WTC11 (cell line): ENCODE data around the gene HDGFL3. TPM values are rescaled to one million over a fixed set of nuclear protein-coding genes. Genes with fewer than 3 reads are reported as not detected.

Experiments used
- ATAC-seq: fragments of 200-7000 bp; cut with Tn5 transposase; 2 replicates; pipeline ENCODE4 v1.10.0; 2021; ENCODE audit warnings: mild to moderate bottlenecking, moderate library complexity
- CTCF ChIA-PET: fragments of 300-600 bp; sonication (Branson Sonifier 250); formaldehyde crosslinking; loops from one replicate; lab custom pipeline; 2021; ENCODE audit warnings: antibody characterized with exemption; lab: Charles Lee
- POLR2A ChIA-PET: fragments of 350-600 bp; sonication (Branson Sonifier 250); formaldehyde crosslinking; loops from one replicate; lab custom pipeline; 2021; ENCODE audit warnings: antibody characterized with exemption; lab: Charles Lee
- DNase-seq: peaks from one replicate; pipeline ENCODE4 v3.0.0; 2021; ENCODE audit warnings: low spot score
- H3K27ac Mint-ChIP-seq: 2 replicates; pipeline ENCODE4 v1.8.0; 2021; ENCODE audit warnings: mixed read lengths
- H3K27me3 Mint-ChIP-seq: 2 replicates; pipeline ENCODE4 v1.8.0; 2021; ENCODE audit warnings: low read depth, mild to moderate bottlenecking, moderate library complexity, mixed read lengths
- H3K36me3 Mint-ChIP-seq: 2 replicates; pipeline ENCODE4 v1.8.0; 2021; ENCODE audit warnings: mixed read lengths
- H3K4me1 Mint-ChIP-seq: 2 replicates; pipeline ENCODE4 v1.8.0; 2022; ENCODE audit warnings: mixed read lengths
- H3K4me3 Mint-ChIP-seq: 2 replicates; pipeline ENCODE4 v1.8.0; 2021; ENCODE audit warnings: mild to moderate bottlenecking, moderate library complexity, mixed read lengths
- H3K9me3 Mint-ChIP-seq: 2 replicates; pipeline ENCODE4 v1.8.0; 2021; ENCODE audit warnings: mixed read lengths
- CREM ChIP-seq: sonication (generic); formaldehyde crosslinking; IDR thresholded peaks from 2 replicates; pipeline ENCODE4 v1.8.1; 2022; ENCODE audit warnings: mild to moderate bottlenecking, missing genetic modification reagents, moderate library complexity
- IRF2 ChIP-seq: sonication (generic); formaldehyde crosslinking; IDR thresholded peaks from 2 replicates; pipeline ENCODE4 v1.8.0; 2022; ENCODE audit warnings: low read depth, missing genetic modification reagents, borderline replicate concordance
- NFATC4 ChIP-seq: fragments of 250-450 bp; sonication (Bioruptor Pico); IDR thresholded peaks from 2 replicates; pipeline ENCODE4 v1.9.0; 2021; ENCODE audit warnings: mild to moderate bottlenecking
- OVOL2 ChIP-seq: fragments of 250-450 bp; sonication (Bioruptor Pico); IDR thresholded peaks from 2 replicates; pipeline ENCODE4 v1.9.0; 2021; ENCODE audit warnings: mild to moderate bottlenecking, borderline replicate concordance
- SMAD3 ChIP-seq: sonication (generic); formaldehyde crosslinking; IDR thresholded peaks from 2 replicates; pipeline ENCODE4 v1.8.0; 2022; ENCODE audit warnings: missing genetic modification reagents, mild to moderate bottlenecking, borderline replicate concordance
- SMAD4 ChIP-seq: sonication (generic); formaldehyde crosslinking; IDR thresholded peaks from 2 replicates; pipeline ENCODE4 v1.8.0; 2022; ENCODE audit warnings: mild to moderate bottlenecking, missing genetic modification reagents
- SP1 ChIP-seq: sonication (generic); formaldehyde crosslinking; conservative IDR thresholded peaks from 2 replicates; pipeline ENCODE4 v1.8.1; 2022; ENCODE audit warnings: missing genetic modification reagents
- ZNF219 ChIP-seq: sonication (generic); formaldehyde crosslinking; IDR thresholded peaks from 2 replicates; pipeline ENCODE4 v1.8.0; 2023; ENCODE audit warnings: missing genetic modification reagents, mild to moderate bottlenecking, borderline replicate concordance
- ZNF416 ChIP-seq: fragments of 250-450 bp; sonication (Bioruptor Pico); IDR thresholded peaks from 2 replicates; pipeline ENCODE4 v1.9.0; 2021; ENCODE audit warnings: mild to moderate bottlenecking, inconsistent platforms
- ZNF423 ChIP-seq: fragments of 250-450 bp; sonication (Bioruptor Pico); IDR thresholded peaks from 2 replicates; pipeline ENCODE4 v2.1.2; 2022; ENCODE audit warnings: mild to moderate bottlenecking, moderate library complexity
- total RNA-seq: library from RNA; stranded (reverse); gene quantifications from 3 replicates; pipeline ENCODE4 v1.2.3, GENCODE V29; 2021
- TF ChIP-seq, protein P1 (sequence below): sonication (generic); formaldehyde crosslinking; IDR thresholded peaks from 2 replicates; pipeline ENCODE4 v1.8.0; 2022; ENCODE audit warnings: mild to moderate bottlenecking, missing genetic modification reagents
- TF ChIP-seq, protein P2 (sequence below): fragments of 250-450 bp; sonication (Bioruptor Pico); IDR thresholded peaks from 2 replicates; pipeline ENCODE4 v1.9.0; 2021; ENCODE audit warnings: moderate library complexity, mild to moderate bottlenecking, inconsistent platforms, borderline replicate concordance
- TF ChIP-seq, protein P3 (sequence below): sonication (generic); formaldehyde crosslinking; IDR thresholded peaks from 2 replicates; pipeline ENCODE4 v1.8.0; 2023; ENCODE audit warnings: mild to moderate bottlenecking, missing genetic modification reagents
- TF ChIP-seq, protein P4 (sequence below): fragments of 250-450 bp; sonication (Bioruptor Pico); conservative IDR thresholded peaks from 2 replicates; pipeline ENCODE4 v1.9.0; 2021; ENCODE audit warnings: mild to moderate bottlenecking
- TF ChIP-seq, protein P5 (sequence below): sonication (generic); formaldehyde crosslinking; IDR thresholded peaks from 2 replicates; pipeline ENCODE4 v1.8.0; 2022; ENCODE audit warnings: mild to moderate bottlenecking, missing genetic modification reagents
- TF ChIP-seq, protein P6 (sequence below): fragments of 250-450 bp; sonication (Bioruptor Pico); IDR thresholded peaks from 2 replicates; pipeline ENCODE4 v2.1.2; 2022; ENCODE audit warnings: mild to moderate bottlenecking, moderate library complexity
- TF ChIP-seq, protein P7 (sequence below): fragments of 250-450 bp; sonication (Bioruptor Pico); IDR thresholded peaks from 2 replicates; pipeline ENCODE4 v1.9.0; 2021; ENCODE audit warnings: mild to moderate bottlenecking

The HDGFL3 gene
- total RNA-seq, 1 experiment from 2014 or later = 124 TPM

DNA sequence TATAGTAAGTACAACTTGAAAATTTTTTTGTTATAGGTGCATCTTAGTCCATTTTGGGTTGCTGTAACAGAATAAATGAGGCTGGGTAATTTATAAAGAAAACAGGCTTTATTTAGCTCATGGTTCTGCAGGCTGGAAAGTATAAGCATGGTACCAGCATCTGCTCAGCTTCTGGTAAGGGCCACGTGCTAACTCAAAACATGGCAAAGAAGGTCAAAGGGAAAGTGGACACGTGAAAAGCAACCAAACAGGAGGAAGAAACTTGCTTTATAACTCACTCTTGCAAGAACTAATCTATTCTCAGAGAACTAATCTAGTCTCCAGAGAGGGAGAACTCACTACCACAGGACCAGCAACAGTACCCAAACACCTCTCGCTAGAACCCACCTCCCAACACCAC is 9.1 kb downstream of the HDGFL3 start:
- POLR2A ChIA-PET = no interaction called here
- peaks cover 5% of the 10 kb centered on the region for H3K9me3 Mint-ChIP-seq

DNA sequence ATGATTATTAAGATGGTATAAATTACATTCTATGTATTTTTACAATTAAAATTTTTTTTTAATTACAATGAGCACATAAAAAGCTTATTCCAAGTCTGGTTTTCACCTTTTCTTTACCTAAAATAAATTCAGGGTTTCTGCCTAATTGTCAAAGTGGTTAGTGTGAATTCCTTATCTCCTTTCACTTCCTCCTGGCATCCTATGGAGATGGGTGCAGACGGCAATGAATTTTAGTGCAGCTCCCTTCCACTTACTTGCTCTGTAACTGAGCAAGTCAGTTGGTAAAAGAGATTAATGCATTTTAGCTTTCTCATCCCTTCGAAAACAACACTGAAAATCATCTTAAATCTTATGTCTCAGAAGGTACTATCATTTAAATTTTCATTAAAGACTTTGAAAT is 13.1 kb downstream of the HDGFL3 start:
- no peak for ATAC-seq
- TF ChIP-seq ZNF416 (CRISPR knock-in tag) (no peak), SP1 (CRISPR knock-in tag) (no peak), ZNF423 (no peak), ZNF219 (CRISPR knock-in tag) (no peak), IRF2 (CRISPR knock-in tag) (no peak), OVOL2 (CRISPR knock-in tag) (no peak), SMAD3 (no peak)
- TF ChIP-seq, protein P1, sequence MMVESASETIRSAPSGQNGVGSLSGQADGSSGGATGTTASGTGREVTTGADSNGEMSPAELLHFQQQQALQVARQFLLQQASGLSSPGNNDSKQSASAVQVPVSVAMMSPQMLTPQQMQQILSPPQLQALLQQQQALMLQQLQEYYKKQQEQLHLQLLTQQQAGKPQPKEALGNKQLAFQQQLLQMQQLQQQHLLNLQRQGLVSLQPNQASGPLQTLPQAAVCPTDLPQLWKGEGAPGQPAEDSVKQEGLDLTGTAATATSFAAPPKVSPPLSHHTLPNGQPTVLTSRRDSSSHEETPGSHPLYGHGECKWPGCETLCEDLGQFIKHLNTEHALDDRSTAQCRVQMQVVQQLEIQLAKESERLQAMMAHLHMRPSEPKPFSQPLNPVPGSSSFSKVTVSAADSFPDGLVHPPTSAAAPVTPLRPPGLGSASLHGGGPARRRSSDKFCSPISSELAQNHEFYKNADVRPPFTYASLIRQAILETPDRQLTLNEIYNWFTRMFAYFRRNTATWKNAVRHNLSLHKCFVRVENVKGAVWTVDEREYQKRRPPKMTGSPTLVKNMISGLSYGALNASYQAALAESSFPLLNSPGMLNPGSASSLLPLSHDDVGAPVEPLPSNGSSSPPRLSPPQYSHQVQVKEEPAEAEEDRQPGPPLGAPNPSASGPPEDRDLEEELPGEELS (CRISPR knock-in tag) = no peak
- TF ChIP-seq, protein P2, sequence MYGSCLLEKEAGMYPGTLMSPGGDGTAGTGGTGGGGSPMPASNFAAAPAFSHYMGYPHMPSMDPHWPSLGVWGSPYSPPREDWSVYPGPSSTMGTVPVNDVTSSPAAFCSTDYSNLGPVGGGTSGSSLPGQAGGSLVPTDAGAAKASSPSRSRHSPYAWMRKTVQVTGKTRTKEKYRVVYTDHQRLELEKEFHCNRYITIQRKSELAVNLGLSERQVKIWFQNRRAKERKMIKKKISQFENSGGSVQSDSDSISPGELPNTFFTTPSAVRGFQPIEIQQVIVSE = no peak
- TF ChIP-seq, protein P3, sequence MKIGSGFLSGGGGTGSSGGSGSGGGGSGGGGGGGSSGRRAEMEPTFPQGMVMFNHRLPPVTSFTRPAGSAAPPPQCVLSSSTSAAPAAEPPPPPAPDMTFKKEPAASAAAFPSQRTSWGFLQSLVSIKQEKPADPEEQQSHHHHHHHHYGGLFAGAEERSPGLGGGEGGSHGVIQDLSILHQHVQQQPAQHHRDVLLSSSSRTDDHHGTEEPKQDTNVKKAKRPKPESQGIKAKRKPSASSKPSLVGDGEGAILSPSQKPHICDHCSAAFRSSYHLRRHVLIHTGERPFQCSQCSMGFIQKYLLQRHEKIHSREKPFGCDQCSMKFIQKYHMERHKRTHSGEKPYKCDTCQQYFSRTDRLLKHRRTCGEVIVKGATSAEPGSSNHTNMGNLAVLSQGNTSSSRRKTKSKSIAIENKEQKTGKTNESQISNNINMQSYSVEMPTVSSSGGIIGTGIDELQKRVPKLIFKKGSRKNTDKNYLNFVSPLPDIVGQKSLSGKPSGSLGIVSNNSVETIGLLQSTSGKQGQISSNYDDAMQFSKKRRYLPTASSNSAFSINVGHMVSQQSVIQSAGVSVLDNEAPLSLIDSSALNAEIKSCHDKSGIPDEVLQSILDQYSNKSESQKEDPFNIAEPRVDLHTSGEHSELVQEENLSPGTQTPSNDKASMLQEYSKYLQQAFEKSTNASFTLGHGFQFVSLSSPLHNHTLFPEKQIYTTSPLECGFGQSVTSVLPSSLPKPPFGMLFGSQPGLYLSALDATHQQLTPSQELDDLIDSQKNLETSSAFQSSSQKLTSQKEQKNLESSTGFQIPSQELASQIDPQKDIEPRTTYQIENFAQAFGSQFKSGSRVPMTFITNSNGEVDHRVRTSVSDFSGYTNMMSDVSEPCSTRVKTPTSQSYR = no peak
- TF ChIP-seq, protein P4, sequence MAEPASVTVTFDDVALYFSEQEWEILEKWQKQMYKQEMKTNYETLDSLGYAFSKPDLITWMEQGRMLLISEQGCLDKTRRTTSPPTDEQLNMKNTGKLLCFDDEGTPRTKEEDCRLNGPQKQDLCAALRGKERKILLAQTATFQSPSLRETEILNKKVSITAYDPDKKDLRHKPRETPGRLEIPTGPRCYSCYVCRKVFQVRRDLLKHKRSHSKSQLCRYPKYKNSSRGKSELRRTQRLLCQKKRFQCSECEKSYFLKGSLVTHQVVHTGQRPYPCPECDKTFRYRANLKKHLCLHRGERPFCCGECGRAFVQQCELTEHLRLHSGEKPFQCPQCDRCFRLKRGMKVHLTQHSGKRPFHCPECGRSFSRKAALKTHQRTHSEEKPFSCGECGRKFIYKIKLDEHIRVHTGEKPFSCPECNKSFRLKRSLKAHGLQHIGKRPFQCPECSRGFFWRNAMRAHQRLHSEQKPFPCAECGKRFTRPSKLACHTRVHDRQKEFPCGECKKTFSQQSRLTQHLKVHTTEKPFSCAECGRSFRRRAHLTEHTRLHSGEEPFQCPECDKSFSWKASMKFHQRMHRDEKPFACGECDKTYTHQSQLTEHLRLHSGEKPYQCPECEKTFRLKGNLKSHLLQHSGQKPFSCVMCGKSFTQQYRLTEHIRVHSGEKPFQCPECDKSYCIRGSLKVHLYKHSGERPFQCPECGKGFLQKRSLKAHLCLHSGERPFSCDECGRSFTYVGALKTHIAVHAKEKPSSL = no peak
- TF ChIP-seq, protein P5, sequence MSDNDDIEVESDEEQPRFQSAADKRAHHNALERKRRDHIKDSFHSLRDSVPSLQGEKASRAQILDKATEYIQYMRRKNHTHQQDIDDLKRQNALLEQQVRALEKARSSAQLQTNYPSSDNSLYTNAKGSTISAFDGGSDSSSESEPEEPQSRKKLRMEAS (CRISPR knock-in tag) = no peak
- TF ChIP-seq, protein P6, sequence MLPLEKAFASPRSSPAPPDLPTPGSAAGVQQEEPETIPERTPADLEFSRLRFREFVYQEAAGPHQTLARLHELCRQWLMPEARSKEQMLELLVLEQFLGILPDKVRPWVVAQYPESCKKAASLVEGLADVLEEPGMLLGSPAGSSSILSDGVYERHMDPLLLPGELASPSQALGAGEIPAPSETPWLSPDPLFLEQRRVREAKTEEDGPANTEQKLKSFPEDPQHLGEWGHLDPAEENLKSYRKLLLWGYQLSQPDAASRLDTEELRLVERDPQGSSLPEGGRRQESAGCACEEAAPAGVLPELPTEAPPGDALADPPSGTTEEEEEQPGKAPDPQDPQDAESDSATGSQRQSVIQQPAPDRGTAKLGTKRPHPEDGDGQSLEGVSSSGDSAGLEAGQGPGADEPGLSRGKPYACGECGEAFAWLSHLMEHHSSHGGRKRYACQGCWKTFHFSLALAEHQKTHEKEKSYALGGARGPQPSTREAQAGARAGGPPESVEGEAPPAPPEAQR = no peak

More for the DNA sequence above, 9.1 kb downstream of the HDGFL3 start:
- DNase-seq (no peak), ATAC-seq (no peak)
- Mint-ChIP-seq H3K36me3 (peaks cover 5% of the 10 kb centered on the region; the same call in 1 of the 2 replicates), H3K4me1 (peaks cover 52% of the 10 kb centered on the region), H3K4me3 (no peak overlapping the region), H3K27me3 (no peaks in the 10 kb centered on the region), H3K27ac (0 out of 2 replicates have a peak overlapping the region, but pooled peaks have one; percentile 59)
- TF ChIP-seq CREM (CRISPR knock-in tag) (no peak), SMAD4 (CRISPR knock-in tag) (no peak), NFATC4 (CRISPR knock-in tag) (no peak), ZNF219 (CRISPR knock-in tag) (no peak)
- TF ChIP-seq, protein P7, sequence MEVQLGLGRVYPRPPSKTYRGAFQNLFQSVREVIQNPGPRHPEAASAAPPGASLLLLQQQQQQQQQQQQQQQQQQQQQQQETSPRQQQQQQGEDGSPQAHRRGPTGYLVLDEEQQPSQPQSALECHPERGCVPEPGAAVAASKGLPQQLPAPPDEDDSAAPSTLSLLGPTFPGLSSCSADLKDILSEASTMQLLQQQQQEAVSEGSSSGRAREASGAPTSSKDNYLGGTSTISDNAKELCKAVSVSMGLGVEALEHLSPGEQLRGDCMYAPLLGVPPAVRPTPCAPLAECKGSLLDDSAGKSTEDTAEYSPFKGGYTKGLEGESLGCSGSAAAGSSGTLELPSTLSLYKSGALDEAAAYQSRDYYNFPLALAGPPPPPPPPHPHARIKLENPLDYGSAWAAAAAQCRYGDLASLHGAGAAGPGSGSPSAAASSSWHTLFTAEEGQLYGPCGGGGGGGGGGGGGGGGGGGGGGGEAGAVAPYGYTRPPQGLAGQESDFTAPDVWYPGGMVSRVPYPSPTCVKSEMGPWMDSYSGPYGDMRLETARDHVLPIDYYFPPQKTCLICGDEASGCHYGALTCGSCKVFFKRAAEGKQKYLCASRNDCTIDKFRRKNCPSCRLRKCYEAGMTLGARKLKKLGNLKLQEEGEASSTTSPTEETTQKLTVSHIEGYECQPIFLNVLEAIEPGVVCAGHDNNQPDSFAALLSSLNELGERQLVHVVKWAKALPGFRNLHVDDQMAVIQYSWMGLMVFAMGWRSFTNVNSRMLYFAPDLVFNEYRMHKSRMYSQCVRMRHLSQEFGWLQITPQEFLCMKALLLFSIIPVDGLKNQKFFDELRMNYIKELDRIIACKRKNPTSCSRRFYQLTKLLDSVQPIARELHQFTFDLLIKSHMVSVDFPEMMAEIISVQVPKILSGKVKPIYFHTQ (CRISPR knock-in tag) = no peak
- TF ChIP-seq, protein P3 = no peak
- CTCF ChIA-PET = interaction anchor here (2.0 kb wide), 1 partner anchor 10 kb away, joined by 9 read pairs; the partner anchor contains the start of gene HDGFL3

More for the DNA sequence above, 13.1 kb downstream of the HDGFL3 start:
- Mint-ChIP-seq H3K27ac (0 out of 2 replicates have a peak overlapping the region, but pooled peaks have one; percentile 39), H3K36me3 (peaks cover 11% of the 10 kb centered on the region; the same call in 1 of the 2 replicates), H3K4me1 (peaks cover 50% of the 10 kb centered on the region), H3K4me3 (no peak overlapping the region), H3K27me3 (no peaks in the 10 kb centered on the region), H3K9me3 (peaks cover 9% of the 10 kb centered on the region)
- no peak for DNase-seq
- POLR2A ChIA-PET = no interaction called here
- CTCF ChIA-PET = no interaction called here
